T-helper 1 cell treated with Interleukin-12 subunit alpha and Interleukin-12 subunit beta and Interleukin-4 antibody, amounts not matched to agents 30 μg/mL and 1 μg/mL, for 36 hours (primary cell): ENCODE results near the gene FAM229B.
"Not testable (repeated sequence)": the region's sequence is repeated elsewhere in the genome, so short reads cannot be mapped to it uniquely, and the experiment has no call there.

Experiments
- H3K27ac Mint-ChIP-seq: one replicate; pipeline ENCODE4 v1.8.0; 2021; ENCODE audit warnings: mild to moderate bottlenecking, mixed read lengths
- H3K27me3 Mint-ChIP-seq: one replicate; pipeline ENCODE4 v1.8.0; 2021; ENCODE audit warnings: low read depth, mixed read lengths
- H3K36me3 Mint-ChIP-seq: one replicate; pipeline ENCODE4 v1.8.0; 2021; ENCODE audit warnings: low read depth, mixed read lengths
- H3K4me1 Mint-ChIP-seq: one replicate; pipeline ENCODE4 v1.8.0; 2021; ENCODE audit warnings: low read depth, mixed read lengths
- H3K4me3 Mint-ChIP-seq: one replicate; pipeline ENCODE4 v1.8.0; 2021; ENCODE audit warnings: mild to moderate bottlenecking, moderate library complexity, mixed read lengths
- H3K9me3 Mint-ChIP-seq: one replicate; pipeline ENCODE4 v1.8.0; 2021; ENCODE audit warnings: mixed read lengths

The FAM229B gene

DNA sequence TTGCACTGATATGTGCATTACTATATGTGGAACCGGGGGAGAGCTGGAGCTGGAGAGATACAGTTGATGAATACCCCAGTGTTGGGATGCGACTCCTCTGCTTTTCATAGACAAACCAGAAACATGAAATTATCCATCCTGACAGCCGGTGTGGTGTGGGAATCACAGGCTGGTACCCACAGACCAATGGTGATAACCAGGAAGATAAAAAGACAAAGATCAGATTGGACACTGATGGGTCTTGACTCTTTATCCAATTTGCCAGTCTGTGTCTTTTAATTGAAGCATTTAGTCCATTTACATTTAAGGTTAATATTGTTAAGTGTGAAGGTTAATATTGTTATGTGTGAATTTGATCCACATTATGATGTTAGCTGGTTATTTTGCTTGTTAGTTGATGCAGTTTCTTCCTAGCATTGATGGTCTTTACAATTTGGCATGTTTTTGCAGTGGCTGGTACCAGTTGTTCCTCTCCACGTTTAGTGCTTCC lies 36.1 kb upstream of the FAM229B start:
- not testable (repeated sequence) for H3K4me1 Mint-ChIP-seq, H3K9me3 Mint-ChIP-seq, H3K27ac Mint-ChIP-seq, H3K4me3 Mint-ChIP-seq, H3K27me3 Mint-ChIP-seq, H3K36me3 Mint-ChIP-seq

GRCh38 chr6:112054001-112054400 lies 33.4 kb upstream of the FAM229B start, which contains the start of gene CCN6:
CCN6 (plus strand) TSS chr6:112054104; CDS start chr6:112054358, 254 bp downstream.
- Mint-ChIP-seq H3K27ac (no peak within 1 kb of the TSS), H3K4me3 (no peak within 1 kb of the TSS), H3K9me3 (no peaks in the 10 kb centered on the region), H3K27me3 (peaks cover 10% of the 10 kb centered on the region), H3K36me3 (no peaks in the 10 kb centered on the region), H3K4me1 (no peaks in the 10 kb centered on the region)

DNA sequence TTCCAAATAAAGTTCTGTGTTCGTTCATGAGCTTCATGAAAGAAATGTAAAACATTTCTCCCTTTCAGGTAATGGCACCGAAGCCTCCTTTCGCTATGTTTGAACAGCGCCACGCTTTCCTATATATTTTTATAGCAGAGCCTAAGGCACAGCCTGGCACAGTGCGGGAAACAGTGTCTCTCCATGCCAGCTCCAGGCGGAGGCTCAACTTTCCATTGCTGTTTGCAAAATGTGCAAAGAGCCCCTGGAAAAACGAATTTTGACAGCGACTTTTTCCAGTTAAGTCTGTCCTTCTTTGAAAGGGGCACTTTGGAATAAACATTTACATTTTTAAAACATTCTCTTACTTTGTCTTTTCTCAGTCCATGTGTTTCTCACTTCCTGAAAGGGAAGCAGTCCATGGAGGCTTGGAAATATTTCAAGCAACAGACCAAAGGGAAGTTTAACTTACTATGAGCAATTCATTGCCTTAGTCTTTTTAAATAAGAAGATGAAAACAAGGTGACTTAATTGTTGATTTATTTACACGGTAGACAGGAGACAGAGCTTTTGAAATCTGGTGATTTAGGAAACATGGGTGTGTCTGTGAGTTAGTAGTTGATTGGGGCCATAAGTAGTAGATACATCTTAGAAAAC lies 32.7 kb upstream of the FAM229B start:
- Mint-ChIP-seq H3K9me3 (no peaks in the 10 kb centered on the region), H3K4me3 (no peak overlapping the region), H3K36me3 (no peaks in the 10 kb centered on the region), H3K27me3 (peaks cover 10% of the 10 kb centered on the region), H3K27ac (no peak overlapping the region), H3K4me1 (no peaks in the 10 kb centered on the region)

DNA sequence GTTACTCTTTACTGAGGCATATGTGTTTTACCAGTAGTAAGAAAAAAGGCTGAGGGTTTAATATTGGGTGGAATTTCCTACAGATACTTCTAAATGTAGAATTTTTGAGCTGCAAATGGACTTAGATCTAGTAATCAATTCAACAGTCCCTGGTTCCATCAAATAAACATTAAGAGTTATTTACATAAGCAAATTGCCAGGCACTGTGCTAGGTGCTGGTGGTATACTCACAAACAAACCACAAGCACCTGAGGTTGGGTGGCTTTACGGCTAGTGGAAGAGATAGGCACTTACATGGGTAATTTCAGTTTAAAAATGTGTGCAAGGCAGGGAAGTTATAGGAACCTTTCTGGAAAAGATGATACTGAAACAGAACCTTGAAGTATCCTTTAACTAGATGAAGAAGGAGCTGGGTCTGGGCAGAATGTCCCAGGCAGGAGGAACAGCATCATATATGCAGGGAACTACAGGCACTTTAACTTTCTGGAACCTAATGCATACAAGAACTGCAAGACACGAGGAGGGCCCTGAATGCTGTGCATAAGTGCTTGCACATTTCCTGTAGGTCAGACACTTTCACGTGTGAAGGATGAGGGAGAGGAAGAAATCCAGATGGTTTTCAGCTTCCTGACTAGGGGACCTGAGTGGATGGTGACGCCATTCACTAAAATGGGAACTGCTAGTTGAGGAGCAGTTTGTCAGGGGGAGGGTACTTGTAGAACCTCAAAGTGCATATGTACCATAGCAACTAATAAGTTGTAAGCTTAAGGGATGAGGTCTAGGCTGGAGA lies 29.0 kb upstream of the FAM229B start:
- H3K9me3 Mint-ChIP-seq, result no peaks in the 10 kb centered on the region
- no peak overlapping the region for H3K4me3 Mint-ChIP-seq
- no peaks in the 10 kb centered on the region for H3K36me3 Mint-ChIP-seq
- no peaks in the 10 kb centered on the region for H3K4me1 Mint-ChIP-seq
- no peak overlapping the region for H3K27ac Mint-ChIP-seq
- H3K27me3 Mint-ChIP-seq, result peaks cover 10% of the 10 kb centered on the region

GRCh38 chr6:112061605-112062004 lies 25.8 kb upstream of the FAM229B start:
- Mint-ChIP-seq H3K4me3 (no peak overlapping the region), H3K4me1 (no peaks in the 10 kb centered on the region), H3K27me3 (peaks cover 4% of the 10 kb centered on the region), H3K9me3 (no peaks in the 10 kb centered on the region), H3K27ac (no peak overlapping the region), H3K36me3 (no peaks in the 10 kb centered on the region)

DNA sequence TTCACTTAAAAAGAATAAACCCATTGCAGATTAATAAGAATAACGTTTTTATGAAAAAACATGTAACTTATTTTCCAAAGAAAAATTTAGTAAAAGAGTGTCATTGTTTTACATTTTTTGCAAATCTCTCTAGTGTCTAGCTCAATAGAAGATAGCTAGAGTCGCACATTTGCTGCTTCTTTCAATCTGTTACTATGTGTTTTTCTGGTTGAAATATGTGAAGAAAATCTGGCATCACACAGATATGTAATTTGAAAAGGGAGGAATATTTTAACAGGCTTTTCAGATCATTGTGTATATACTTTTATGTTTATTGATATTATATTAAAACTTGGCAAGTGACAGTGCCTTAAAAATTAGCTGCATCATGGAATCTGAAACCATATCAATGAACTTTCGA lies 24.4 kb upstream of the FAM229B start:
- H3K4me1 Mint-ChIP-seq, result no peaks in the 10 kb centered on the region
- H3K27me3 Mint-ChIP-seq, result peaks cover 4% of the 10 kb centered on the region
- H3K4me3 Mint-ChIP-seq, result no peak overlapping the region
- no peaks in the 10 kb centered on the region for H3K9me3 Mint-ChIP-seq
- no peaks in the 10 kb centered on the region for H3K36me3 Mint-ChIP-seq
- H3K27ac Mint-ChIP-seq, result no peak overlapping the region

GRCh38 chr6:112065426-112065986 lies 21.9 kb upstream of the FAM229B start:
- no peaks in the 10 kb centered on the region for H3K4me1 Mint-ChIP-seq
- peaks cover 5% of the 10 kb centered on the region for H3K36me3 Mint-ChIP-seq
- no peaks in the 10 kb centered on the region for H3K9me3 Mint-ChIP-seq
- peaks cover 4% of the 10 kb centered on the region for H3K27me3 Mint-ChIP-seq
- H3K27ac Mint-ChIP-seq, result no peak overlapping the region
- no peak overlapping the region for H3K4me3 Mint-ChIP-seq

DNA sequence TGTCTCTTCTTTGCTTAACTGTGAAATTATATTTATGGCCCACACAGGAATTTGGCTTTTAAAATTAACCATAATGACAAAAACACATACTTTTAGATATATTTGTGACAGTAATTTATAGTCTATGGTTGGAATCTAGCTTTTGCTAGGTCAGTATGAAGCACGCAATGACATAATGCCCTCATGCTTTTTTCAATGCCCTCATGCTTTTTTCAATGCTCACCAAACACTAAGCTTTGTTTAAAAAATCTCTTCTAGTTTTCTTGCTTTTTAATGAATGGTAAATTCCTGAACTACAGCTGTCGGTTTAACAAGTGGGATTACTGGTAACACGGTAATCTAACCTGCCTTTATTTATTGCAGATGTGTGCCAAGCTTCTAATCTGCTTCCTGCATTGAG lies 20.8 kb upstream of the FAM229B start:
- Mint-ChIP-seq H3K9me3 (no peaks in the 10 kb centered on the region), H3K4me3 (no peak overlapping the region), H3K36me3 (peaks cover 5% of the 10 kb centered on the region), H3K27me3 (peaks cover 4% of the 10 kb centered on the region), H3K4me1 (no peaks in the 10 kb centered on the region), H3K27ac (no peak overlapping the region)

- Mint-ChIP-seq H3K27me3 (no peaks in the 10 kb centered on the region), H3K4me3 (no peak overlapping the region), H3K36me3 (peaks cover 5% of the 10 kb centered on the region), H3K4me1 (peaks cover 3% of the 10 kb centered on the region), H3K27ac (no peak overlapping the region), H3K9me3 (no peaks in the 10 kb centered on the region)
These were observed 5.8 kb upstream of the FAM229B start for GRCh38 chr6:112081569-112081968.

GRCh38 chr6:112085286-112086065 lies 1.9 kb upstream of the FAM229B start:
- H3K27me3 Mint-ChIP-seq, result peaks cover 20% of the 10 kb centered on the region
- H3K27ac Mint-ChIP-seq, result no peak overlapping the region
- peaks cover 3% of the 10 kb centered on the region for H3K4me1 Mint-ChIP-seq
- peak overlapping the region; percentile 39 for H3K4me3 Mint-ChIP-seq
- H3K36me3 Mint-ChIP-seq, result no peaks in the 10 kb centered on the region
- H3K9me3 Mint-ChIP-seq, result no peaks in the 10 kb centered on the region

GRCh38 chr6:112086744-112087135 lies 651 bp upstream of the FAM229B start:
- Mint-ChIP-seq H3K27ac (no peak overlapping the region), H3K4me3 (no peak overlapping the region), H3K27me3 (peaks cover 29% of the 10 kb centered on the region), H3K9me3 (no peaks in the 10 kb centered on the region), H3K4me1 (peaks cover 3% of the 10 kb centered on the region), H3K36me3 (no peaks in the 10 kb centered on the region)

- no peaks in the 10 kb centered on the region for H3K9me3 Mint-ChIP-seq
- no peak overlapping the region for H3K4me3 Mint-ChIP-seq
- H3K27me3 Mint-ChIP-seq, result peaks cover 39% of the 10 kb centered on the region
- H3K4me1 Mint-ChIP-seq, result peaks cover 3% of the 10 kb centered on the region
- H3K27ac Mint-ChIP-seq, result no peak overlapping the region
- H3K36me3 Mint-ChIP-seq, result no peaks in the 10 kb centered on the region
These were observed 525 bp downstream of the FAM229B start for GRCh38 chr6:112087916-112088315.

GRCh38 chr6:112096901-112097300 lies 9.5 kb downstream of the FAM229B start:
- H3K27ac Mint-ChIP-seq, result no peak overlapping the region
- H3K9me3 Mint-ChIP-seq, result no peaks in the 10 kb centered on the region
- H3K4me1 Mint-ChIP-seq, result no peaks in the 10 kb centered on the region
- H3K4me3 Mint-ChIP-seq, result no peak overlapping the region
- H3K36me3 Mint-ChIP-seq, result no peaks in the 10 kb centered on the region
- peaks cover 39% of the 10 kb centered on the region for H3K27me3 Mint-ChIP-seq

DNA sequence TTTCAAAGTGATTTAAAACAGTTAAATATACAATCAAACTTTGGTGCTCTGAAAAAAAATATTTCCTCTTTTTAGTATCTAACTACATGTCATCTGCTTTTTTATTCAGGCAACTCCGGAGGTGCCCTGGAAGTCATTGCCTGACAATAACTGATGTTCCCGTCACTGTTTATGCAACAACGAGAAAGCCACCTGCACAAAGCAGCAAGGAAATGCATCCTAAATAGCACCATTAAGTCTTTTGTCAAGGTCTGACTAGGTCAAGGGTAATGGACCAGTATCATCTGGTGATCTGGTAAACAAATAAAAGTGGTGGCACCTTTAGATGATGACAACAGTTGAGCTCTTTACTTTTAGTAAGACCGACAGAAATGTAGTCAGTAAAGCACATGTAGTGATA lies 13.2 kb downstream of the FAM229B start:
- H3K36me3 Mint-ChIP-seq, result no peaks in the 10 kb centered on the region
- peaks cover 41% of the 10 kb centered on the region for H3K27me3 Mint-ChIP-seq
- no peaks in the 10 kb centered on the region for H3K9me3 Mint-ChIP-seq
- H3K4me3 Mint-ChIP-seq, result no peak overlapping the region
- H3K27ac Mint-ChIP-seq, result no peak overlapping the region
- no peaks in the 10 kb centered on the region for H3K4me1 Mint-ChIP-seq
